Measurements from ENCODE around the gene NLGN1.

GRCh38 chr3:174125267-174125824 is 727.8 kb downstream of the NLGN1 start:
- TF ChIP-seq CTCF (IDR thresholded peaks at IDR 0.05) (peak; percentile 64), REST (IDR thresholded peaks at IDR 0.05; ENCODE audit: insufficient read depth in 1 of 2, low read depth in 2 of 2, low read length in 1 of 2) (no peak), SIN3A (IDR thresholded peaks at IDR 0.05; ENCODE audit: borderline replicate concordance, insufficient read depth, low read depth, low read length) (no peak), POLR2AphosphoS5 (IDR thresholded peaks at IDR 0.05; ENCODE audit: low read depth, low read length) (no peak)

Measured in Panc1 (cell line).